Neural progenitor cell (in vitro differentiated cells): ENCODE measurements around the gene RRBP1. TPM values are rescaled to one million over a fixed set of nuclear protein-coding genes. Genes with fewer than 3 reads are reported as not detected.

Experiments
- DNase-seq: peaks from one replicate; pipeline ENCODE4 v3.0.0-alpha.2; 2016; ENCODE audit warnings: low spot score
- H2AFZ ChIP-seq: fragments of 200-600 bp; sonication (generic); replicated peaks from 2 replicates; pipeline ENCODE4 v1.6.1; 2016; ENCODE audit warnings: antibody characterized with exemption
- H3F3A ChIP-seq: fragments of 200-600 bp; sonication (generic); 2 replicates; pipeline ENCODE4 v1.6.1; 2016; ENCODE audit warnings: antibody characterized with exemption, low read depth
- H3K27ac ChIP-seq: fragments of 200-600 bp; sonication (generic); 2 replicates; pipeline ENCODE4 v1.5.1; 2016; ENCODE audit warnings: mild to moderate bottlenecking
- H3K27me3 ChIP-seq: fragments of 200-600 bp; sonication (generic); 2 replicates; pipeline ENCODE4 v1.6.1; 2016; ENCODE audit warnings: mild to moderate bottlenecking, moderate library complexity
- H3K36me3 ChIP-seq: fragments of 200-600 bp; sonication (generic); 2 replicates; pipeline ENCODE4 v1.5.1; 2016
- H3K4me1 ChIP-seq: fragments of 200-600 bp; sonication (generic); 2 replicates; pipeline ENCODE4 v1.6.1; 2016; ENCODE audit warnings: mixed run types
- H3K4me2 ChIP-seq: fragments of 200-600 bp; sonication (generic); 2 replicates; pipeline ENCODE4 v1.6.1; 2016
- H3K4me3 ChIP-seq: fragments of 200-600 bp; sonication (generic); 2 replicates; pipeline ENCODE4 v1.5.1; 2016
- H3K79me2 ChIP-seq: fragments of 200-600 bp; sonication (generic); 2 replicates; pipeline ENCODE4 v1.6.1; 2016; ENCODE audit warnings: low read depth
- H3K9ac ChIP-seq: fragments of 200-600 bp; sonication (generic); 2 replicates; pipeline ENCODE4 v1.6.1; 2016
- H3K9me3 ChIP-seq: fragments of 200-600 bp; sonication (generic); 2 replicates; pipeline ENCODE4 v1.5.1; 2016; ENCODE audit warnings: low read depth
- H4K20me1 ChIP-seq: fragments of 200-600 bp; sonication (generic); 2 replicates; pipeline ENCODE4 v1.6.1; 2016; ENCODE audit warnings: low read depth
- H3K27ac Mint-ChIP-seq: 3 replicates; pipeline ENCODE4 v1.8.0; 2021; ENCODE audit warnings: mixed read lengths
- H3K27me3 Mint-ChIP-seq: 2 replicates; pipeline ENCODE4 v1.8.0; 2022; ENCODE audit warnings: low read depth, mild to moderate bottlenecking, inconsistent platforms, moderate library complexity, mixed read lengths; ENCODE audit not compliant: insufficient read depth
- H3K36me3 Mint-ChIP-seq: 3 replicates; pipeline ENCODE4 v1.8.0; 2021; ENCODE audit warnings: mixed read lengths
- H3K4me1 Mint-ChIP-seq: 3 replicates; pipeline ENCODE4 v1.8.0; 2021; ENCODE audit warnings: mixed read lengths
- H3K4me3 Mint-ChIP-seq: 3 replicates; pipeline ENCODE4 v1.8.0; 2021; ENCODE audit warnings: mild to moderate bottlenecking, moderate library complexity, mixed read lengths
- H3K9me3 Mint-ChIP-seq: 3 replicates; pipeline ENCODE4 v1.8.0; 2020; ENCODE audit warnings: mixed read lengths
- EZH2 ChIP-seq: fragments of 200-600 bp; sonication (generic); IDR thresholded peaks from 2 replicates; pipeline ENCODE4 v1.6.1; 2017; ENCODE audit warnings: antibody characterized with exemption, mild to moderate bottlenecking, moderate library complexity
- EZH2phosphoT487 ChIP-seq: fragments of 200-600 bp; sonication (generic); IDR thresholded peaks from 2 replicates; pipeline ENCODE4 v1.6.1; 2017; ENCODE audit warnings: antibody characterized with exemption
- total RNA-seq: library from RNA; depleted of rRNA; stranded (reverse); fragments of >200 nt; gene quantifications from 2 replicates; pipeline ENCODE4 v1.2.3, GENCODE V29; 2015; ENCODE audit warnings: low replicate concordance
- TF ChIP-seq, protein P1 (sequence below): fragments of 200-600 bp; sonication (generic); IDR thresholded peaks from 2 replicates; pipeline ENCODE4 v1.5.1; 2017; ENCODE audit warnings: antibody characterized with exemption, mild to moderate bottlenecking

RRBP1 gene
- total RNA-seq, 1 donor from 2014 or later, result 18.2 TPM

- no peaks in the 10 kb centered on the region for H3K36me3 ChIP-seq
- TF ChIP-seq, protein P1, sequence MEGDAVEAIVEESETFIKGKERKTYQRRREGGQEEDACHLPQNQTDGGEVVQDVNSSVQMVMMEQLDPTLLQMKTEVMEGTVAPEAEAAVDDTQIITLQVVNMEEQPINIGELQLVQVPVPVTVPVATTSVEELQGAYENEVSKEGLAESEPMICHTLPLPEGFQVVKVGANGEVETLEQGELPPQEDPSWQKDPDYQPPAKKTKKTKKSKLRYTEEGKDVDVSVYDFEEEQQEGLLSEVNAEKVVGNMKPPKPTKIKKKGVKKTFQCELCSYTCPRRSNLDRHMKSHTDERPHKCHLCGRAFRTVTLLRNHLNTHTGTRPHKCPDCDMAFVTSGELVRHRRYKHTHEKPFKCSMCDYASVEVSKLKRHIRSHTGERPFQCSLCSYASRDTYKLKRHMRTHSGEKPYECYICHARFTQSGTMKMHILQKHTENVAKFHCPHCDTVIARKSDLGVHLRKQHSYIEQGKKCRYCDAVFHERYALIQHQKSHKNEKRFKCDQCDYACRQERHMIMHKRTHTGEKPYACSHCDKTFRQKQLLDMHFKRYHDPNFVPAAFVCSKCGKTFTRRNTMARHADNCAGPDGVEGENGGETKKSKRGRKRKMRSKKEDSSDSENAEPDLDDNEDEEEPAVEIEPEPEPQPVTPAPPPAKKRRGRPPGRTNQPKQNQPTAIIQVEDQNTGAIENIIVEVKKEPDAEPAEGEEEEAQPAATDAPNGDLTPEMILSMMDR, result no peak
- TF ChIP-seq EZH2phosphoT487 (no peak), EZH2 (no peak)
- peaks cover 39% of the 10 kb centered on the region for H3K79me2 ChIP-seq
- Mint-ChIP-seq H3K4me3 (peak overlapping the region; percentile 90), H3K27me3 (peaks cover 19% of the 10 kb centered on the region), H3K27ac (no peak overlapping the region), H3K4me1 (peaks cover 20% of the 10 kb centered on the region), H3K36me3 (peaks cover 10% of the 10 kb centered on the region), H3K9me3 (peaks cover 2% of the 10 kb centered on the region)
- peaks cover 6% of the 10 kb centered on the region for H3K27me3 ChIP-seq
- peak; percentile 35 for DNase-seq
- H2AFZ ChIP-seq, result no peak overlapping the region
- peaks cover 28% of the 10 kb centered on the region for H4K20me1 ChIP-seq
- H3K4me1 ChIP-seq, result peaks cover 13% of the 10 kb centered on the region
- H3K9me3 ChIP-seq, result no peaks in the 10 kb centered on the region
- H3K4me3 ChIP-seq, result peak overlapping the region; percentile 72
- H3F3A ChIP-seq, result peaks cover 12% of the 10 kb centered on the region
- peak overlapping the region; percentile 93 for H3K4me2 ChIP-seq
- no peak overlapping the region for H3K27ac ChIP-seq
- no peak overlapping the region for H3K9ac ChIP-seq
Observed at GRCh38 chr20:17679941-17680835, 1.9 kb downstream of the RRBP1 start.

DNA sequence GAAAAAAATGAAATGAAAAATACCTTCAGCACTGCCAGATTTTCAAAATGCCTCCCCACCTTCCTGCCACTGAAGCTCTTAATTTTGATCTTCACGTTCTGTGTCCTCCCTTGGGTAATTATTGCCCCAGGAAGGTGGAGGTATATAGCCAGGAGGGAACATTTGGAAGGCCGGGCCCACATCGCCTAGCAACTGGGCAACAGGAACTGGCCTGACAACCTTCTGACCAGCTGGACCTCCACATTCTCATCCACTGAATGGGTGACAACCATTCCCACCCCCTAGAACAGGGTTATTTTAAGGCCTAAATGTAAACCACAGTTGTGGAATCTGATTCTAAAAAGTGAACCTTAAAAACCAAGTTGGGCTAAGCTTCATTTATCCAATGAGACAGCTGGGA lies 3.2 kb downstream of the RRBP1 start:
- peaks cover 20% of the 10 kb centered on the region for H3K4me1 Mint-ChIP-seq
- peaks cover 2% of the 10 kb centered on the region for H3K9me3 Mint-ChIP-seq
- H3K27ac ChIP-seq, result no peak overlapping the region
- H2AFZ ChIP-seq, result no peak overlapping the region
- H3K4me3 ChIP-seq, result no peak overlapping the region
- H3K27ac Mint-ChIP-seq, result no peak overlapping the region
- H4K20me1 ChIP-seq, result peaks cover 34% of the 10 kb centered on the region
- H3K9me3 ChIP-seq, result no peaks in the 10 kb centered on the region
- H3K9ac ChIP-seq, result no peak overlapping the region
- no peaks in the 10 kb centered on the region for H3K36me3 ChIP-seq
- H3K36me3 Mint-ChIP-seq, result peaks cover 13% of the 10 kb centered on the region
- DNase-seq, result no peak
- H3K27me3 ChIP-seq, result no peaks in the 10 kb centered on the region
- H3K4me1 ChIP-seq, result peaks cover 13% of the 10 kb centered on the region
- peaks cover 46% of the 10 kb centered on the region for H3K79me2 ChIP-seq
- TF ChIP-seq, protein P1, result no peak
- peaks cover 14% of the 10 kb centered on the region for H3K27me3 Mint-ChIP-seq
- no peak overlapping the region for H3K4me3 Mint-ChIP-seq
- no peak overlapping the region for H3K4me2 ChIP-seq
- peaks cover 12% of the 10 kb centered on the region for H3F3A ChIP-seq

GRCh38 chr20:17678295-17678694 lies 3.7 kb downstream of the RRBP1 start:
- H3K4me1 Mint-ChIP-seq, result peaks cover 18% of the 10 kb centered on the region

More at GRCh38 chr20:17678295-17678694, 3.7 kb downstream of the RRBP1 start:
- no peak overlapping the region for H3K9ac ChIP-seq
- no peaks in the 10 kb centered on the region for H3K27me3 ChIP-seq
- no peaks in the 10 kb centered on the region for H3K36me3 ChIP-seq
- peaks cover 11% of the 10 kb centered on the region for H3K27me3 Mint-ChIP-seq
- H3K36me3 Mint-ChIP-seq, result peaks cover 15% of the 10 kb centered on the region
- no peaks in the 10 kb centered on the region for H3K9me3 ChIP-seq
- peaks cover 40% of the 10 kb centered on the region for H4K20me1 ChIP-seq
- no peak overlapping the region for H3K4me2 ChIP-seq
- H3K27ac Mint-ChIP-seq, result no peak overlapping the region
- H3K4me3 Mint-ChIP-seq, result no peak overlapping the region
- no peak for TF ChIP-seq EZH2
- TF ChIP-seq EZH2phosphoT487, result no peak
- TF ChIP-seq, protein P1, result no peak
- H3K4me3 ChIP-seq, result no peak overlapping the region
- no peak overlapping the region for H2AFZ ChIP-seq
- peaks cover 52% of the 10 kb centered on the region for H3K79me2 ChIP-seq
- no peak for DNase-seq
- peaks cover 13% of the 10 kb centered on the region for H3K4me1 ChIP-seq
- H3K9me3 Mint-ChIP-seq, result no peaks in the 10 kb centered on the region
- H3F3A ChIP-seq, result peaks cover 12% of the 10 kb centered on the region
- H3K27ac ChIP-seq, result no peak overlapping the region
